ENCODE results near the gene IL31RA.

The IL31RA gene

DNA sequence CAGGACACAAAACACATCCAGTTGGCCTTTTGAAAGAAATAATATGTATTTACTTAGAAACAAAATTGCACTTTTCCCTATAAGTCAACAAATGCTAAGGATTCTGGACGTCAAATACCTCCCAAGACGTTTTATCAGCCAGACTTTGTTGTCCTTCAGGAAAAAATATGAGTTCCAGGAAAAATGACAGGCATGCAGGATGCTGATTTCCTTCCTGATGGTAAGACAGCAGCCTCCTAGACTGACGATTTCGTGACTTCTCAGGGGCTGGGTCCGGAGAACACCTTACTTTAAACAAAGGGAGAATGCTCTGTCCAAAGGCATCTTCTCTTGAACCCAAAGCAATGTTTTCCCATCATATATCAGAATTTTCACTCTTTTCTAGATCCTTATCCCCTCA, 74.6 kb downstream of the IL31RA start:
- H3K4me3 ChIP-seq (ENCODE audit: low read depth in 1 of 2, low read length in 1 of 2) = no peak overlapping the region
- TF ChIP-seq, protein P1, sequence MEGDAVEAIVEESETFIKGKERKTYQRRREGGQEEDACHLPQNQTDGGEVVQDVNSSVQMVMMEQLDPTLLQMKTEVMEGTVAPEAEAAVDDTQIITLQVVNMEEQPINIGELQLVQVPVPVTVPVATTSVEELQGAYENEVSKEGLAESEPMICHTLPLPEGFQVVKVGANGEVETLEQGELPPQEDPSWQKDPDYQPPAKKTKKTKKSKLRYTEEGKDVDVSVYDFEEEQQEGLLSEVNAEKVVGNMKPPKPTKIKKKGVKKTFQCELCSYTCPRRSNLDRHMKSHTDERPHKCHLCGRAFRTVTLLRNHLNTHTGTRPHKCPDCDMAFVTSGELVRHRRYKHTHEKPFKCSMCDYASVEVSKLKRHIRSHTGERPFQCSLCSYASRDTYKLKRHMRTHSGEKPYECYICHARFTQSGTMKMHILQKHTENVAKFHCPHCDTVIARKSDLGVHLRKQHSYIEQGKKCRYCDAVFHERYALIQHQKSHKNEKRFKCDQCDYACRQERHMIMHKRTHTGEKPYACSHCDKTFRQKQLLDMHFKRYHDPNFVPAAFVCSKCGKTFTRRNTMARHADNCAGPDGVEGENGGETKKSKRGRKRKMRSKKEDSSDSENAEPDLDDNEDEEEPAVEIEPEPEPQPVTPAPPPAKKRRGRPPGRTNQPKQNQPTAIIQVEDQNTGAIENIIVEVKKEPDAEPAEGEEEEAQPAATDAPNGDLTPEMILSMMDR (IDR thresholded peaks at IDR 0.05) = no peak
- H3K4me1 ChIP-seq (ENCODE audit: control insufficient read depth in 1 of 2, insufficient read depth in 1 of 2, low read depth in 1 of 2, low read length in 1 of 2) = peaks cover 0 to 7% of the 10 kb centered on the region in 2 experiments

DNA sequence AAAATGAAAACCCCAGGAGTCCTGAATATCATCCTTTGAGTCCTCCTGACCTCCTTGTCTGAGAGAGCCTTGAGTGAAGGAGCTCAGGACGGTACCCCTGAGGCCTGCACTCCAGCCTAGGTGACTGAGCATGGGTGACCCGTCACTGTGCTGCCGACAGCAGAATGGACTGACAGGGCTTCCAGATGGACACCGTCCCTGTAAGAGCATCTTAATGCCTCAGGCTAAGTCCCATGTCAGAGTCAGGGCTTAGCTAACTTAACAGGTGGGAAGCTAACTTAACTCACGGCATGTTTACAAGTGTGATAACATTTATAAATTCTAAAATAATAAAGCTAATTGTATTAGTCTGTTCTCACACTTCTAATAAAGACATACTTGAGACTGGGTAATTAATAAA, 75.3 kb downstream of the IL31RA start:
- Histone ChIP-seq H3K27ac (no peak overlapping the region), H3K27me3 (peaks cover 38% of the 10 kb centered on the region), H3K36me3 (no peaks in the 10 kb centered on the region), H3K9me3 (no peaks in the 10 kb centered on the region), H3K4me3 (ENCODE audit: low read depth in 1 of 2, low read length in 1 of 2) (no peak overlapping the region), H3K4me1 (ENCODE audit: control insufficient read depth in 1 of 2, insufficient read depth in 1 of 2, low read depth in 1 of 2, low read length in 1 of 2) (peaks cover 0 to 7% of the 10 kb centered on the region in 2 experiments)
- TF ChIP-seq, protein P1 (IDR thresholded peaks at IDR 0.05) = no peak

More for the DNA sequence above, 74.6 kb downstream of the IL31RA start:
- no peaks in the 10 kb centered on the region for H3K9me3 ChIP-seq
- peaks cover 38% of the 10 kb centered on the region for H3K27me3 ChIP-seq
- no peak overlapping the region for H3K27ac ChIP-seq
- H3K36me3 ChIP-seq = no peaks in the 10 kb centered on the region

- no peaks in the 10 kb centered on the region for H3K36me3 ChIP-seq
- no peaks in the 10 kb centered on the region for H3K9me3 ChIP-seq
- TF ChIP-seq, protein P1 (IDR thresholded peaks at IDR 0.05) = no peak
- H3K27me3 ChIP-seq = peaks cover 31% of the 10 kb centered on the region
- H3K27ac ChIP-seq = no peak overlapping the region
- H3K4me3 ChIP-seq (ENCODE audit: low read depth in 1 of 2, low read length in 1 of 2) = no peak overlapping the region
- peaks cover 0 to 6% of the 10 kb centered on the region in 2 experiments for H3K4me1 ChIP-seq (ENCODE audit: control insufficient read depth in 1 of 2, insufficient read depth in 1 of 2, low read depth in 1 of 2, low read length in 1 of 2)
These were observed 76.9 kb downstream of the IL31RA start for GRCh38 chr5:55927861-55928655.

DNA sequence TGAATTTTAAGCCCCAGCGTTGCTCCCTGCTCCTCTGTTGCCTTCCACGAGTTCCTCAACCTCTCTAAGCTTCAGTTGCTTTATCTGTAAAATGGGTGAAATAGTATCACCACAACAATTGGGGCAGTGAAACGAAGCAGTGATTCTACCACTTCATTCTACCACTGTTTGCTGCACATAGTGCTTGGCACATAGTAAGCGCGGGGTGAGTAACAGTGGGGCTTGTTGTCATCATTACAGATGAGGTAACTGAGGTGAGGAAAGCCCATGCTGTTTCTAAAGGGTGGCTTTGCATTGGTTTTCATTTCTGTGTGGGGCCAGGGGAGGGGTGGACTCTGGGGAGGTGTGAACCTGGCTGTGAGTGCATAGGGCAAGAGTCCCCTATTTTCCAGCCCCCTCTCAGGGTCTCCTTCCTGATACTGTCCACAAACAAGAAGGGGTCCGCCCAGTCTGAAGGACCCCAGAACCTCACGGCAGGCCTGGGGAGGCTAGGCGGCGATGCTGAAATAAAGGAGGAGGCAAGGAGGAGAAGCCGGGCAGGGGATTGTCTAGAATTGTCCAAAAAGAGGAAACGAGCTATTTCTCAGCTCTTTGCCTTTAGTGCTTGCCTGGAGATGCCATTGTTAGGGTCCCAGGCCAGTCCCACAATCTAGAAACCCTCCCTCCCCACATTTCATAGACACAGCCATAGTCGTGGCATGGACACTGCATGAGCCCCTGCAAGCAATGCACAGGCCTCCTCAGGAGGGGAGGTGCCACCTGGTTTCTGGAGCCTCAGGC, 78.1 kb downstream of the IL31RA start:
- TF ChIP-seq, protein P1 (IDR thresholded peaks at IDR 0.05) = no peak
- H3K27me3 ChIP-seq = peaks cover 25% of the 10 kb centered on the region
- no peak overlapping the region for H3K4me3 ChIP-seq (ENCODE audit: low read depth in 1 of 2, low read length in 1 of 2)
- no peaks in the 10 kb centered on the region for H3K9me3 ChIP-seq
- H3K36me3 ChIP-seq = no peaks in the 10 kb centered on the region
- H3K27ac ChIP-seq = no peak overlapping the region
- no peaks in the 10 kb centered on the region for H3K4me1 ChIP-seq (ENCODE audit: control insufficient read depth in 1 of 2, insufficient read depth in 1 of 2, low read depth in 1 of 2, low read length in 1 of 2)

DNA sequence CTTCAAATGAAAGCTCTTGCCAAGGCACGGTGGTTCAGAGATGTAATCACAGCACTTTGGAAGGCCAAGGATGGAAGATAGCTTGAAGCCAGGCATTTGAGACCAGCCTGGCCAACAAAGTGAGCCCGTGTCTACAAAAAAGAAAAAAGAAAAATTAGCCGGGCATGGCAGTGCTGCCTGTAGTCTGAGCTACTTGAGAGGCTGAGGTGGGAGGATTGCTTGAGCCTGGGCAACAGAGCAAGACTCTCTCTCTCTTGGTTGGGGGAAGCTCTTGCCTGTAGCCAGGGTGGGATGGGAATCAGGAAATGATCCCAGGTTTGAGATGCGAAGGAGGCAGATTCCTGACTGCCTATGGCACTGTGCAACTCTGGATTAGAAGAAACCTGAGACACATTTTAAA, 81.5 kb downstream of the IL31RA start:
- TF ChIP-seq, protein P1 (IDR thresholded peaks at IDR 0.05) = no peak
- Histone ChIP-seq H3K4me3 (ENCODE audit: low read depth in 1 of 2, low read length in 1 of 2) (no peak overlapping the region), H3K27ac (no peak overlapping the region), H3K4me1 (ENCODE audit: control insufficient read depth in 1 of 2, insufficient read depth in 1 of 2, low read depth in 1 of 2, low read length in 1 of 2) (no peaks in the 10 kb centered on the region), H3K36me3 (no peaks in the 10 kb centered on the region), H3K9me3 (no peaks in the 10 kb centered on the region), H3K27me3 (peaks cover 19% of the 10 kb centered on the region)
